Erythroblast (primary cell): Measurements from ENCODE around the gene DDX3X.

Experiments used
- GATA1 ChIP-seq: IDR thresholded peaks from 2 replicates; pipeline ENCODE4 v1.6.1; 2011; ENCODE audit warnings: low read depth, mild to moderate bottlenecking, control low read depth, low read length, moderate library complexity
- POLR2A ChIP-seq: IDR thresholded peaks from 2 replicates; pipeline ENCODE4 v1.6.1; 2011; ENCODE audit warnings: mild to moderate bottlenecking, low read length

DNA sequence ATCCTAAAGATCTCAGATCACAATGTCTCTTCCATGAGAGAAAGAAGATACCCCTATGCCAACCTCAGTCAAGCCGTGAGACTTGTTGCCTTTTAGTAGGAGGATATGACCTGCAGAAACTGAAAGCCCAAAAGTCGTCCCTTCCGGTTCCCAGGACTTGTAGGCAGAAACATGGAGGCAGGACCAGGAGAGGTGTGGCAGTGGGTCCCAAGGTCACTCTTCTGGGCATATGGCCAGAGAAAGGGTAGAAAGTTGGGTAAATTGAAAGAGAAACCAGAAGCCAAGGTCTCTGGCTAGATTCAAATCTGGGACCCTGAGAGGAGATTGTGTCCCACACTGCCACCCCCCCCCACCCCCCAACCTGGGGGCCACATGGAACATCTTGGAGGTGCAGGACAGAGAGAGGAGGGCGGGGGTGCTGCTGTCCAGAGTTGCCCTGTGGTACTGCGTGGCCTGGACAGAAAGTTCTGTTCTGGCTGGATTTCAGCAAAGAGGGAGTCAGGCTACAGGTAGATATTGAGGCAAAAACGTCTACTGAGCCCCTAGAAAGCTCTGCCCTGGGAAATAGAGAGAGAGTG, 55.4 kb downstream of the DDX3X start:
- TF ChIP-seq POLR2A (no peak), GATA1 (no peak)
